SK-MEL-5 (cell line): Measurements from ENCODE around the gene URM1. TPM values are rescaled to one million over a fixed set of nuclear protein-coding genes. Genes with fewer than 3 reads are reported as not detected.
"Not testable (repeated sequence)": the region's sequence is repeated elsewhere in the genome, so short reads cannot be mapped to it uniquely, and the experiment has no call there.

Source experiments
- DNase-seq: peaks from one replicate; pipeline ENCODE4 v3.0.0-alpha.2; 2016; ENCODE audit warnings: low read depth, low spot score
- in situ Hi-C: cut with HindIII; loops from 2 replicates; pipeline ENCODE4 v1.10.0; 2016; ENCODE audit warnings: low sequenced_read_pairs, high pct_unique_total_duplicates, low pct_unique_long_range_greater_than_20kb
- total RNA-seq: library from RNA; depleted of rRNA; stranded (reverse); fragments of >200 nt; shearing (Covaris generic); gene quantifications from 2 replicates; pipeline ENCODE4 v1.2.3, GENCODE V29; 2014

Gene URM1
- total RNA-seq, 1 experiment from 2014 or later: 86.1 TPM

- in situ Hi-C loops: no loop called here
- DNase-seq: no peak
Observed at GRCh38 chr9:128416432-128417019, 45.4 kb downstream of the URM1 start.

DNA sequence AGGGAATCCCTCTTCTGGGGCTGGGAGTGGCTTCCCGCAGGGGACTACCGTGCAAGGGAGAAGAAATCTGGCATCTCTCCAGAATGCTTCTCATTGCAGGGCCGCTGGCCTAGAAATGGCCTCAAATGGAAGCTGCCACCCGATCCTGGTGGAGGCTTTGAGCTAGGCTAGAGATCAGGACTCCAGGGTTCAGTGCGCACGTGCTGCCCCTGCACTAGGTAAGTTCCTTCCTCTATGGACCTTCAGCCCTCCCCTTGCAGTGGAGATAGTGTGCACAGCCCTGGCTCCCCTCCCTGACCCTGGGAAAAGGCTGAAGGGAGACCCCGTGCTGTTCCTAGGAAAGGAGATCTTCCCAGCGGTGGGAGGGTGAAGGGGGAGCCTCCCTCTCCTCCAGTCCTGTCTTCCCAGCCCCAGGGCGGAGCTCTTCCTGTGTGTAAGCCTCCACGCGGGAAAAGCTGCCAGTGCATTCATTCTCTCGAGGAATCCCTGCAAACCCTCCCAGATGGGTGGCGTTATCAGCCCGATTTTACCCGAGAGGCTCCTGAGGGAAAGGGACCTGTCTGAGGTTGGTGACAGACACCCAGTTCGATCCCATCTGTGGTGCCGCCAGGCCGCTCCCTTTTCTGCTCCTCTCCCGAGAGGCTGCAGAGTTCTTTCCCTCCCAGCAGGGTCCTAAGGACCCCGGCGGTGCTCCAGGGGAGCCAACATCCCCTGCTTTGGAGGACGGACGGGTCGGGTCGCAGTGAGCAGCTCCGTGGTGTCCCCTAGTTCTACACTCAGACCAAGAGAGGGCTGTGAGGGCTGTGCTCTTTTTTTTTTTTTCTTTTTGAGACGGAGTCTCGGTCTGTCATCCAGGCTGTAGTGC lies 48.1 kb downstream of the URM1 start:
- in situ Hi-C loops: no loop called here
- no peak for DNase-seq

GRCh38 chr9:128420060-128420650 lies 49.0 kb downstream of the URM1 start:
- in situ Hi-C loops: no loop called here
- peak; percentile 67 for DNase-seq

DNA sequence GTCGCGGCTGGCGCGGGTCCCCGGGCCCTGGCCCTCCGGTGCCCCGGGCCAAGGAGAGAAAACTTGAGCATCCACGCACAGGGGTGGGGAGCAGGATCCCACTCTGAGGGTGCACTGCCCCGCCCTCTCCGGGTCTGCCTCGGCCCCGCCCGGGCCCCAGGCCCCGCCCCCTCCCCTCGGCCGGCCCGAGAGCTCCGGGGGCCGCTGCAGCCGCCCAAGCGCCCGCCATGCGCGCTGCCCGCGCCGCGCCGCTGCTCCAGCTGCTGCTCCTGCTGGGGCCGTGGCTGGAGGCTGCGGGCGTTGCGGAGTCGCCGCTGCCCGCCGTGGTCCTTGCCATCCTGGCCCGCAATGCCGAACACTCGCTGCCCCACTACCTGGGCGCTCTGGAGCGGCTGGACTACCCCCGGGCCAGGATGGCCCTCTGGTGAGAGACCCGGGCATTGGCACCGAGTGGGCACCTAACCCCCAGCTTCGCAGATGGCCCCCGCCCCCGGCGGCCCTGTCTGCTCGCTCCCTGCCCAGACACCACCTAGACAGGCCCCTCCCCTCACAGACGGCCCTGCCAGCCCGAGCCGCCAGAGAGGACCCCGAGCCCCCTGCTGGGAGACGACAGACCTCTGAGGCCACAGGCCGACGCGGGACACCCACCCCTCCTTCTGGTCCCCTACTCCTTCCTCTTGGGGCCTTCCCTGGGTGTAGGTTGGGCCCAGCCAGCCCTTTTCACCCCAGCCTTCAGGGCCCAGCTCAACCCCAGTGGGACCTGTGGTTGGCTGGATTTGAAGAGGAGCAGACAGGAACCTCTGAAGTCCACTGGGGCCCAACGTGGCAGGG lies 49.7 kb downstream of the URM1 start, which contains the start of gene CERCAM:
Gene CERCAM (plus strand): TSS at position 207 of the 831 bp plus-strand sequence. CDS start 21 bp downstream, at position 228.
- in situ Hi-C loops: no loop called here
- DNase-seq: peak; percentile 44

- in situ Hi-C loops: no loop called here
- no peak for DNase-seq
Observed at GRCh38 chr9:128421482-128421996, 50.4 kb downstream of the URM1 start.

GRCh38 chr9:128422022-128422782 lies 51.0 kb downstream of the URM1 start:
- DNase-seq, in situ Hi-C loops: not testable (repeated sequence)

GRCh38 chr9:128422783-128423150 lies 51.6 kb downstream of the URM1 start:
- in situ Hi-C loops: no loop called here
- no peak for DNase-seq

GRCh38 chr9:128423356-128423755 lies 52.2 kb downstream of the URM1 start:
- DNase-seq, in situ Hi-C loops: not testable (repeated sequence)

- in situ Hi-C loops: no loop called here
- DNase-seq: no peak
Observed at GRCh38 chr9:128424268-128424780, 53.1 kb downstream of the URM1 start.

DNA sequence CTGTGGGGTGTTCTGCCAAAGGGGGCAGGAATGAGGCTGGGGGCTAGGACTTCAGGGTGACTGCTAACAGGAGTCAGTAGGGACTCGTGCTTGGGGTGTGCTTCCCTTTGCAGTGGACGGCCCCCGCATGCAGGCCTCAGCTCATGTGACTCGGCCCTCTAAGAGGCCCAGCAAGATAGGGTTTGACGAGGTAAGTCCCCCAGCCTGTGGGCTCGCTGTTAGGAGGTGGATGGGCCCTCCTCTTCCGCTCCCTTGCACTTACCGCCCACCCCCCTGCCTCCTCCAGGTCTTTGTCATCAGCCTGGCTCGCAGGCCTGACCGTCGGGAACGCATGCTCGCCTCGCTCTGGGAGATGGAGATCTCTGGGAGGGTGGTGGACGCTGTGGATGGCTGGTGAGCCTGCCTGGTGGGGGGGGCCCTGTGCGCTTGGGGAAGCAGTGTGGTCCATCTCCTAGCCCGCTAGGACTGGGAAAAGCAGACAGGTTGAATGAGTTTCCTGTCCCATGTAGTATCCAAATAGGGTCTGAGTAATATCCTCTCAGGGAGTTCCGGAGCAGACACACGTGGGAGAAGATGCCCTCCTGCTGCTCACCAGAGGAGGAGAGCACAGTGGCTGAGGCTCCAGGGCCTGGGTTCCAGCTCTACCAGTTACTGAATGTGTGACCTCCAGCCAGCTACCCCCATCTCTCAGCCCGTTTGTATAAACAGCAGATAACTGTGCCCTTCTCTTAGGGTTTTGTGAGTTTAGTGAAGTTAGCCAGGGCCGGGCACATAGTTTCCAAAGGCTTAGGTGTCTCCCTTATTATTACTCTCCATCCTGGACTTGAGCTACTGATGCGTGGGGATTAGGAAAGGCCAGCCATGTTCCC lies 57.7 kb downstream of the URM1 start:
- DNase-seq: no peak
- in situ Hi-C loops: no loop called here

DNA sequence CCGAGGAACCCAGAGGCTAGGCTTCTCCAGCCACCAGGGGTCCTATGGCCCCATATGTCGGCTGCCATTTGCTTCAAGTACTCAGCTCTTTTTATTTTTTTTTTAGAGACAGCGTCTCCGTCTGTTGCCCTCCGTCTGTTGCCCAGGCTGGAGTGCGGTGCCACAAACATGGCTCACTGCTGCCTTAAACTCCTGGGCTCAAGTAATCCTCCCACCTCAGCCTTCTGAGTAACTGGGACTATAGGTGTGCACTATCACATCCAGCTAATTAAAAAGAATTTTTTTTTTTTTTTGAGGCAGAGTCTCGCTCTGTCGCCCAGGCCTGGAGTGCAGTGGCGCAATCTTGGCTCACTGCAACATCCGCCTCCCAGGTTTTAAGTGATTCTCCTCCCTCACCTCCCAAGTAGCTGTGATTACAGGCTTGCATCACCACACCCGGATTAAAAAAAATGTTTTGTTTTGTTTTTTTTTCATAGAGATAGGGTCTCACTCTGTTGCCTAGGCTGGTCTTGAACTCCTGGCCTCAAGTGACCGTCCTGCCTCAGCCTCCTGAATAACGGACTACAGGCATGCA lies 58.4 kb downstream of the URM1 start:
- DNase-seq: no peak
- in situ Hi-C loops: no loop called here

- no peak for DNase-seq
- in situ Hi-C loops: no loop called here
Observed at GRCh38 chr9:128431207-128431606, 60.0 kb downstream of the URM1 start.

GRCh38 chr9:128434340-128434739 lies 63.2 kb downstream of the URM1 start:
- no peak for DNase-seq
- in situ Hi-C loops: no loop called here

DNA sequence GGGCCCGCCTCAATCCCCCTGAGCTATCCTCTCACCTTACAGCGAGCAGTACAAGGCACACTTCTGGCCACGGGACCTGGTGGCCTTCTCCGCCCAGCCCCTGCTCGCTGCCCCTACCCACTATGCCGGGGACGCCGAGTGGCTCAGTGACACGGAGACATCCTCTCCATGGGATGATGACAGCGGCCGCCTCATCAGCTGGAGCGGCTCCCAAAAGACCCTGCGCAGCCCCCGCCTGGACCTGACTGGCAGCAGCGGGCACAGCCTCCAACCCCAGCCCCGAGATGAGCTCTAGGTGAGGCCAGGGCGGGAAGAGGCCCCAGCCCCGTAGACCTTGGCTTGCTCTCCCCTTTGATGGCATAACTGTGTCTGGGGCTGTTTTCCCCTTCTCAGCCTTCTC lies 64.4 kb downstream of the URM1 start:
- DNase-seq: no peak
- in situ Hi-C loops: no loop called here

- in situ Hi-C loops: no loop called here
Observed at GRCh38 chr9:128438343-128439109, 67.4 kb downstream of the URM1 start.

More at GRCh38 chr9:128438343-128439109, 67.4 kb downstream of the URM1 start:
- peak; percentile 88 for DNase-seq
